Measurements from ENCODE around the gene SBSN.

DNA sequence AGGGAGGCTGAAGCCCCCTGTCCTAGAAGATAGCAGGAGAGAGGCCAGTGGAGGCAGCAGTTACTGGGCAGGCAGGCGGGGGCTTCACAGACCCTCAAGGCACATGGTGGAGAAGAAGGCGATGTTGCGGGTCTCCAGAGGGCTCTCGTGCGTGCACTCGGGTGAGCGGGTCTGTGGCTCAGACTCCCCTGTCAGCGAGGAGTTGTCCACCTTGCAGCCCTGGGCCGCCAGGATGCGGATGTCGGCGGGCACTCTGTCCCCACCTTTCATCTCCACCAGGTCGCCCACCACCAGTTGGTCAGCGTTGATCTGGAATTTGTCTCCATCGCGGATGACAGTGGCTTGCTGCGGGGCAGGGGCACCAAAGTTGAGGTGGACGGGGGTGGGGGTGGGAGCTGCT is 32.2 kb upstream of the SBSN start:
- no peak for TF ChIP-seq POLR2A (IDR thresholded peaks at IDR 0.05)
- TF ChIP-seq, protein P1, sequence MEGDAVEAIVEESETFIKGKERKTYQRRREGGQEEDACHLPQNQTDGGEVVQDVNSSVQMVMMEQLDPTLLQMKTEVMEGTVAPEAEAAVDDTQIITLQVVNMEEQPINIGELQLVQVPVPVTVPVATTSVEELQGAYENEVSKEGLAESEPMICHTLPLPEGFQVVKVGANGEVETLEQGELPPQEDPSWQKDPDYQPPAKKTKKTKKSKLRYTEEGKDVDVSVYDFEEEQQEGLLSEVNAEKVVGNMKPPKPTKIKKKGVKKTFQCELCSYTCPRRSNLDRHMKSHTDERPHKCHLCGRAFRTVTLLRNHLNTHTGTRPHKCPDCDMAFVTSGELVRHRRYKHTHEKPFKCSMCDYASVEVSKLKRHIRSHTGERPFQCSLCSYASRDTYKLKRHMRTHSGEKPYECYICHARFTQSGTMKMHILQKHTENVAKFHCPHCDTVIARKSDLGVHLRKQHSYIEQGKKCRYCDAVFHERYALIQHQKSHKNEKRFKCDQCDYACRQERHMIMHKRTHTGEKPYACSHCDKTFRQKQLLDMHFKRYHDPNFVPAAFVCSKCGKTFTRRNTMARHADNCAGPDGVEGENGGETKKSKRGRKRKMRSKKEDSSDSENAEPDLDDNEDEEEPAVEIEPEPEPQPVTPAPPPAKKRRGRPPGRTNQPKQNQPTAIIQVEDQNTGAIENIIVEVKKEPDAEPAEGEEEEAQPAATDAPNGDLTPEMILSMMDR (IDR thresholded peaks at IDR 0.05): no peak

Measured in lower leg skin (tissue), 3 donors.